ENCODE data around the gene CHRNA4. TPM values are rescaled to one million over a fixed set of nuclear protein-coding genes. Genes with fewer than 3 reads are reported as not detected.

CHRNA4 gene
- total and polyA plus RNA-seq, 2 donors (not counting 3 experiments of a cell fraction or from before 2014, with no cell fraction given): not detected

GRCh38 chr20:63321148-63321831, 39.9 kb downstream of the CHRNA4 start:
- Histone ChIP-seq H4K20me1 (replicated peaks; ENCODE audit: control insufficient read depth, extremely low read depth, insufficient read depth, low read length) (no peaks in the 10 kb centered on the region), H3K36me3 (ENCODE audit: control insufficient read depth in 2 of 2, extremely low read depth in 1 of 2, insufficient read depth in 2 of 2, low read length in 2 of 2) (no peaks in the 10 kb centered on the region), H3K9me3 (replicated peaks; ENCODE audit: control insufficient read depth, insufficient read depth, low read length) (no peaks in the 10 kb centered on the region), H2AFZ (ENCODE audit: low read depth, low read length) (no peak overlapping the region), H3K4me1 (ENCODE audit: control insufficient read depth, extremely low read depth, insufficient read depth, low read length) (no peaks in the 10 kb centered on the region), H3K9ac (replicated peaks; ENCODE audit: extremely low read depth, insufficient read depth, low read length) (no peak overlapping the region), H3K27me3 (ENCODE audit: control insufficient read depth in 2 of 2, insufficient read depth in 2 of 2, low read length in 2 of 2) (peaks cover 0 to 4% of the 10 kb centered on the region in 2 experiments), H3K4me3 (replicated peaks in 1 of 3; ENCODE audit: insufficient read depth in 1 of 3, low read depth in 1 of 3, low read length in 3 of 3) (no peak overlapping the region), H3K4me2 (ENCODE audit: insufficient read depth, low read length) (no peak overlapping the region), H3K9me1 (replicated peaks; ENCODE audit: control insufficient read depth, extremely low read depth, insufficient read depth, low read length) (no peaks in the 10 kb centered on the region), H3K27ac (ENCODE audit: insufficient read depth, low read depth, low read length) (no peak overlapping the region), H3K79me2 (ENCODE audit: control insufficient read depth, insufficient read depth, low read length) (no peaks in the 10 kb centered on the region)
- ChIA-PET POLR2A (no interaction called here), CTCF (interaction anchor here (2.2 kb wide), 1 partner anchor 11 kb away, joined by 9 read pairs; no protein-coding TSS in a partner anchor)
- FAIRE-seq (no peak), DNase-seq (ENCODE audit: low read depth, low spot score) (no peak)
- TF ChIP-seq FOS (IDR thresholded peaks at IDR 0.05; ENCODE audit: borderline replicate concordance, insufficient read depth, low read length) (no peak), EZH2 (IDR thresholded peaks at IDR 0.05; ENCODE audit: borderline replicate concordance, low read depth, low read length, severe bottlenecking) (no peak), JUN (IDR thresholded peaks at IDR 0.05; ENCODE audit: borderline replicate concordance, insufficient read depth, insufficient read length, low read depth) (no peak), MAX (IDR thresholded peaks at IDR 0.05; ENCODE audit: insufficient read depth, insufficient read length) (no peak), GATA2 (IDR thresholded peaks at IDR 0.05; ENCODE audit: insufficient read depth, insufficient read length, low read depth, low read length) (no peak), POLR2AphosphoS5 (IDR thresholded peaks at IDR 0.05; ENCODE audit: insufficient read depth, low read depth, low read length) (no peak)
- dilution Hi-C loops (cut with MboI; ENCODE audit: extremely low pct_ligation_motif_present, low sequenced_read_pairs) (no loop called here), intact Hi-C loops (cut with micrococcal nuclease) (no loop called here)
- no TSS peak for BruUV-seq (replicated peaks)

Data from endothelial cell of umbilical vein (primary cell).